H1 (cell line): ENCODE measurements around the gene CCDC106. TPM values are rescaled to one million over a fixed set of nuclear protein-coding genes. Genes with fewer than 3 reads are reported as not detected.

Experiments used
- ASH2L ChIP-seq: fragments of 200-600, 300-600 bp; sonication (generic); IDR thresholded peaks from one replicate; pipeline ENCODE4 v1.7.1; 2017; ENCODE audit warnings: low read length
- BACH1 ChIP-seq: IDR thresholded peaks from 2 replicates; pipeline ENCODE4 v1.6.1; 2012; ENCODE audit warnings: low read length, improper control_type of control experiment
- CBX8 ChIP-seq: fragments of 300-800, 300-1000 bp; sonication (generic); IDR thresholded peaks from 2 replicates; pipeline ENCODE4 v1.7.1; 2016; ENCODE audit warnings: low read depth, low read length, borderline replicate concordance
- CHD1 ChIP-seq: IDR thresholded peaks from 2 replicates; pipeline ENCODE4 v1.6.1; 2012; ENCODE audit warnings: low read depth, low read length, improper control_type of control experiment
- CHD2 ChIP-seq: IDR thresholded peaks from 2 replicates; pipeline ENCODE4 v1.6.1; 2012; ENCODE audit warnings: low read length, improper control_type of control experiment
- CREB1 ChIP-seq: IDR thresholded peaks from 2 replicates; pipeline ENCODE4 v1.6.1; 2012; ENCODE audit warnings: inconsistent platforms
- E2F6 ChIP-seq: IDR thresholded peaks from 2 replicates; pipeline ENCODE4 v1.6.1; 2012; ENCODE audit warnings: inconsistent platforms
- GTF2F1 ChIP-seq: IDR thresholded peaks from 2 replicates; pipeline ENCODE4 v1.6.1; 2012; ENCODE audit warnings: low read depth, low read length, improper control_type of control experiment, borderline replicate concordance
- HDAC2 ChIP-seq, 2 experiments: fragments of 300-600 bp in 1 of 2; sonication (generic) in 1 of 2; IDR thresholded peaks; 2 replicates each; pipeline ENCODE4 v1.6.1; 2011 to 2012; ENCODE audit warnings: low read depth in 2 of 2, low read length in 2 of 2, mild to moderate bottlenecking in 2 of 2, moderate library complexity in 2 of 2, borderline replicate concordance in 1 of 2, inconsistent platforms in 1 of 2
- HDAC6 ChIP-seq: IDR thresholded peaks from one replicate; pipeline ENCODE4 v1.7.1; 2012; ENCODE audit warnings: low read depth, mild to moderate bottlenecking, inconsistent platforms, low read length, moderate library complexity
- PHF8 ChIP-seq: fragments of 200-600 bp; sonication (generic); conservative IDR thresholded peaks from 2 replicates; pipeline ENCODE4 v1.7.1; 2012; ENCODE audit warnings: low read depth, mild to moderate bottlenecking, inconsistent platforms, low read length, moderate library complexity
- RBBP5 ChIP-seq: IDR thresholded peaks from 2 replicates; pipeline ENCODE4 v1.7.1; 2012; ENCODE audit warnings: low read depth, mild to moderate bottlenecking, inconsistent platforms, low read length, moderate library complexity, borderline replicate concordance
- RFX5 ChIP-seq: IDR thresholded peaks from 2 replicates; pipeline ENCODE4 v1.6.1; 2011; ENCODE audit warnings: low read depth, low read length, improper control_type of control experiment, borderline replicate concordance
- SIN3A ChIP-seq, 2 experiments: IDR thresholded peaks in 1 of 2; conservative IDR thresholded peaks in 1 of 2; 2 replicates each; pipeline ENCODE4 v1.6.1; 2011 to 2012; ENCODE audit warnings: low read length in 2 of 2, improper control_type of control experiment in 1 of 2, low read depth in 1 of 2, mild to moderate bottlenecking in 1 of 2
- SP4 ChIP-seq: IDR thresholded peaks from 2 replicates; pipeline ENCODE4 v1.6.1; 2012; ENCODE audit warnings: low read length, inconsistent platforms
- SUZ12 ChIP-seq: fragments of 200-600 bp; sonication (generic); IDR thresholded peaks from 2 replicates; pipeline ENCODE4 v1.6.1; 2012; ENCODE audit warnings: mild to moderate bottlenecking, inconsistent platforms, low read length, moderate library complexity, mixed read lengths
- TBP ChIP-seq: IDR thresholded peaks from 2 replicates; pipeline ENCODE4 v1.6.1; 2011; ENCODE audit warnings: low read depth, low read length, improper control_type of control experiment
- polyA plus RNA-seq, 7 experiments: library from polyadenylated mRNA; depleted of rRNA in 3 of 7; stranded (reverse) in 5 of 7; unstranded in 2 of 7; fragments of >200 nt in 5 of 7; fragments of 200-250 nt in 2 of 7; gene quantifications; 1 replicate in 5 of 7; 2 replicates in 1 of 7; 4 replicates in 1 of 7; pipeline versions ENCODE4 v1.2.1 to v1.2.3, GENCODE V29; 2011 to 2013; ENCODE audit warnings: missing spikeins in 2 of 7, mixed read lengths in 2 of 7
- total RNA-seq: library from RNA; stranded (reverse); fragmentation: NEBNext Ultra II Directional; extraction: Animal tissue kit (Norgen Biotek cat#: 25700); gene quantifications from 2 replicates; pipeline ENCODE4 v1.2.1, GENCODE V29; 2021

CCDC106 gene
- total and polyA plus RNA-seq, 2 of the 8 experiments (the other 6 are each of a cell fraction or from before 2014, with no cell fraction given): 12.0 to 20.1 TPM

- TF ChIP-seq ASH2L (peak; percentile 87), SP4 (no peak), E2F6 (peak; percentile 88), SUZ12 (no peak), RBBP5 (0 out of 2 replicates have a peak, but pooled peaks have one; percentile 37), CBX8 (no peak), CHD1 (no peak; the same call in 1 of the 2 replicates), SIN3A (conservative IDR thresholded peaks at IDR 0.05 in 1 of 2, IDR thresholded peaks at IDR 0.05 in 1 of 2; ENCODE audit: low read depth in 1 of 2, low read length in 2 of 2) (peak; percentile 45 to 80; a peak in 2 of 4 replicates), BACH1 (no peak), RFX5 (no peak), HDAC6 (no peak), CHD2 (no peak), CREB1 (peak; percentile 60; the same call in 1 of the 2 replicates), TBP (peak; percentile 68), HDAC2 (IDR thresholded peaks at IDR 0.05; ENCODE audit: borderline replicate concordance in 1 of 2, low read depth in 2 of 2, low read length in 2 of 2) (0 out of 4 replicates have a peak, but pooled peaks of 1 of the 2 experiments have one; percentile 36), GTF2F1 (no peak), PHF8 (peak; percentile 89)
Measured at GRCh38 chr19:55654868-55655647, 7.0 kb downstream of the CCDC106 start, which contains the start of gene U2AF2 (continued).
